Measurements from ENCODE around the gene TADA2B. TPM values are rescaled to one million over a fixed set of nuclear protein-coding genes. Genes with fewer than 3 reads are reported as not detected.
A peak's percentile ranks its signal among the peaks of the same experiment; 100 is the strongest.

TADA2B gene
- total and polyA plus RNA-seq, 9 of the 15 experiments (the other 6 are each of a cell fraction or from before 2014, with no cell fraction given): 0.55 to 12.2 (median 7.5) TPM

- TF ChIP-seq, protein P1, sequence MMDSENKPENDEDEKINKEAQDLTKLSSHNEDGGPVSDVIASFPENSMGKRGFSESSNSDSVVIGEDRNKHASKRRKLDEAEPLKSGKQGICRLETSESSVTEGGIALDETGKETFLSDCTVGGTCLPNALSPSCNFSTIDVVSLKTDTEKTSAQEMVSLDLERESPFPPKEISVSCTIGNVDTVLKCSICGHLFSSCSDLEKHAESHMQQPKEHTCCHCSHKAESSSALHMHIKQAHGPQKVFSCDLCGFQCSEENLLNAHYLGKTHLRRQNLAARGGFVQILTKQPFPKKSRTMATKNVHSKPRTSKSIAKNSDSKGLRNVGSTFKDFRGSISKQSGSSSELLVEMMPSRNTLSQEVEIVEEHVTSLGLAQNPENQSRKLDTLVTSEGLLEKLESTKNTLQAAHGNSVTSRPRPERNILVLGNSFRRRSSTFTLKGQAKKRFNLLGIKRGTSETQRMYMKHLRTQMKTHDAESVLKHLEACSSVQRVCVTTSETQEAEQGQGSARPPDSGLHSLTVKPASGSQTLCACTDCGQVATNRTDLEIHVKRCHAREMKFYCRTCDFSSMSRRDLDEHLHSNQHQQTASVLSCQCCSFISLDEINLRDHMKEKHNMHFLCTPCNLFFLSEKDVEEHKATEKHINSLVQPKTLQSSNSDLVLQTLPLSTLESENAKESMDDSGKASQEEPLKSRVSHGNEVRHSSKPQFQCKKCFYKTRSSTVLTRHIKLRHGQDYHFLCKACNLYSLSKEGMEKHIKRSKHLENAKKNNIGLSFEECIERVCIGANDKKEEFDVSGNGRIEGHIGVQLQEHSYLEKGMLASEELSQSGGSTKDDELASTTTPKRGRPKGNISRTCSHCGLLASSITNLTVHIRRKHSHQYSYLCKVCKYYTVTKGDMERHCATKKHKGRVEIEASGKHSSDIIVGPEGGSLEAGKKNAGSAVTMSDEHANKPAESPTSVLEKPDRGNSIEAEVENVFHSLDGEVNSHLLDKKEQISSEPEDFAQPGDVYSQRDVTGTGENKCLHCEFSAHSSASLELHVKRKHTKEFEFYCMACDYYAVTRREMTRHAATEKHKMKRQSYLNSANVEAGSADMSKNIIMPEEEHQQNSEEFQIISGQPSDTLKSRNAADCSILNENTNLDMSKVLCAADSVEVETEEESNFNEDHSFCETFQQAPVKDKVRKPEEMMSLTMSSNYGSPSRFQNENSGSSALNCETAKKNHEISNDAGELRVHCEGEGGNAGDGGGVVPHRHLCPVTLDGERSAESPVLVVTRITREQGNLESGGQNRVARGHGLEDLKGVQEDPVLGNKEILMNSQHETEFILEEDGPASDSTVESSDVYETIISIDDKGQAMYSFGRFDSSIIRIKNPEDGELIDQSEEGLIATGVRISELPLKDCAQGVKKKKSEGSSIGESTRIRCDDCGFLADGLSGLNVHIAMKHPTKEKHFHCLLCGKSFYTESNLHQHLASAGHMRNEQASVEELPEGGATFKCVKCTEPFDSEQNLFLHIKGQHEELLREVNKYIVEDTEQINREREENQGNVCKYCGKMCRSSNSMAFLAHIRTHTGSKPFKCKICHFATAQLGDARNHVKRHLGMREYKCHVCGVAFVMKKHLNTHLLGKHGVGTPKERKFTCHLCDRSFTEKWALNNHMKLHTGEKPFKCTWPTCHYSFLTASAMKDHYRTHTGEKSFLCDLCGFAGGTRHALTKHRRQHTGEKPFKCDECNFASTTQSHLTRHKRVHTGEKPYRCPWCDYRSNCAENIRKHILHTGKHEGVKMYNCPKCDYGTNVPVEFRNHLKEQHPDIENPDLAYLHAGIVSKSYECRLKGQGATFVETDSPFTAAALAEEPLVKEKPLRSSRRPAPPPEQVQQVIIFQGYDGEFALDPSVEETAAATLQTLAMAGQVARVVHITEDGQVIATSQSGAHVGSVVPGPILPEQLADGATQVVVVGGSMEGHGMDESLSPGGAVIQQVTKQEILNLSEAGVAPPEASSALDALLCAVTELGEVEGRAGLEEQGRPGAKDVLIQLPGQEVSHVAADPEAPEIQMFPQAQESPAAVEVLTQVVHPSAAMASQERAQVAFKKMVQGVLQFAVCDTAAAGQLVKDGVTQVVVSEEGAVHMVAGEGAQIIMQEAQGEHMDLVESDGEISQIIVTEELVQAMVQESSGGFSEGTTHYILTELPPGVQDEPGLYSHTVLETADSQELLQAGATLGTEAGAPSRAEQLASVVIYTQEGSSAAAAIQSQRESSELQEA (IDR thresholded peaks at IDR 0.05; ENCODE audit: low read depth): peak; percentile 83
- 0 out of 2 replicates have a peak, but pooled peaks have one; percentile 8 for TF ChIP-seq ZNF57 (CRISPR knock-in tag; IDR thresholded peaks at IDR 0.05)
- TF ChIP-seq RBM25 (IDR thresholded peaks at IDR 0.05; ENCODE audit: low read depth, low read length, severe bottlenecking): peak; percentile 81
- TF ChIP-seq RFX5 (IDR thresholded peaks at IDR 0.05; ENCODE audit: low read depth, low read length): 0 out of 2 replicates have a peak, but pooled peaks have one; percentile 31
- TF ChIP-seq ZFX (CRISPR knock-in tag; IDR thresholded peaks at IDR 0.05): peak; percentile 74
- peak; percentile 22; the same call in 1 of the 2 replicates for TF ChIP-seq TOE1 (IDR thresholded peaks at IDR 0.05; ENCODE audit: borderline replicate concordance)
- TF ChIP-seq TOE1 (CRISPR knock-in tag; IDR thresholded peaks at IDR 0.05; ENCODE audit: borderline replicate concordance, low read depth): no peak
- peak; percentile 84 for TF ChIP-seq THAP12 (CRISPR knock-in tag; IDR thresholded peaks at IDR 0.05)
- TF ChIP-seq, protein P2, sequence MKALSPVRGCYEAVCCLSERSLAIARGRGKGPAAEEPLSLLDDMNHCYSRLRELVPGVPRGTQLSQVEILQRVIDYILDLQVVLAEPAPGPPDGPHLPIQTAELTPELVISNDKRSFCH (CRISPR knock-in tag; IDR thresholded peaks at IDR 0.05): no peak
- TF ChIP-seq, protein P2 (tag; IDR thresholded peaks at IDR 0.05): peak; percentile 43; the same call in 1 of the 2 replicates
- no peak for TF ChIP-seq HOXB6 (CRISPR knock-in tag; IDR thresholded peaks at IDR 0.05; ENCODE audit: borderline replicate concordance)
- peak; percentile 87 for TF ChIP-seq KDM5B (IDR thresholded peaks at IDR 0.05; ENCODE audit: insufficient replicate concordance, low read depth, low read length)
- peak; percentile 61 for TF ChIP-seq ZBTB33 (CRISPR knock-in tag; IDR thresholded peaks at IDR 0.05)
These were observed 24.5 kb downstream of the TADA2B start, which contains the start of gene GRPEL1 (continued) for GRCh38 chr4:7067452-7068278.

Measured in K562 (cell line).